Esophagus muscularis mucosa (tissue), 3 donors: ENCODE data around the gene WBP11.

Source experiments
- POLR2A ChIP-seq: fragments of 450-650 bp; IDR thresholded peaks from one replicate; pipeline ENCODE4 v1.6.1; 2017; ENCODE audit warnings: antibody characterized with exemption, moderate library complexity, mild to moderate bottlenecking, low read depth
- TF ChIP-seq, protein P1 (sequence below), 3 experiments: fragments of 200-600 bp in 2 of 3; fragments of 450-650 bp in 1 of 3; sonication (generic) in 2 of 3; IDR thresholded peaks; one replicate each; pipeline ENCODE4 v1.5.1; 2017 to 2019; ENCODE audit warnings: antibody characterized with exemption in 3 of 3, mild to moderate bottlenecking in 2 of 3, moderate library complexity in 1 of 3

DNA sequence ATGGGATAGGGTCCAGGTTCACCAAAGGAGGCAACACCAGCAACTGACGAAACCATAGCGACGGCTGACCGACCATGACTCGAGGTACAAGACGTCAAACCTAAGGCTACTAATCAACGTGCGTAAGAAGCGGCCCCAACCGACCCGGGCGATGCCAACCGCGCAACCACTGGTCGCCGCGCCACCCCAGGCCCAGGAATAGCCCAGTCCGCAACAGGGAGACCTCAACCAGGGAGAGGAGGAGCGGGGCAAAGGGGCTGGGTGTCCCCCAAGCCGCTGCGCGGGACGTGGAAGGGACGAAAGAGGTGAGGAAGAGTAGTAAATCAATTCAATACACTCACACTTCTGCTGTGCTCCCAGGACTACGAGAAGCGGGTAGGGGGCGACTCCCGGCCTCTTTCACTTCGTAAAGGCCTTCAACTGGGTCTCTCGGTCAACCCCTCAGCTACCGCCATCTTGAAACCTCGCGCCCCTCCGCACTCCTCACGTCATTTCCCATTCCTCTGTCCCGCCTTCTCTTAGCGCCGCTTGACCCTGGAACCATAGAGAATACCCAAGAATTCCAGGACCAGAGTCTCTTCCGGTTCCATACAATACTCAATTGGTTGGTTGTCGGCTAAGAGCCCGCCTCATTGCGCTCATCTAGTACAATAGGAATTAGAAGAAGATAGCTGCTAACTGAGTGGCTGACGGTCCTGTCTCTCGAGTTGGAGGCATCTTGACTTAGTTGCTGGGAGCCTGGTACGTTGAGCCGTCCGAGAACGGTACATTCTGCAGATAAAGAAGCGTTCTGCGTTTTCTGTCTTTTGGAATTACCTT is at the start of gene WBP11, which contains the start of gene C12orf60:
- TF ChIP-seq POLR2A: peak; percentile 13
- TF ChIP-seq, protein P1, sequence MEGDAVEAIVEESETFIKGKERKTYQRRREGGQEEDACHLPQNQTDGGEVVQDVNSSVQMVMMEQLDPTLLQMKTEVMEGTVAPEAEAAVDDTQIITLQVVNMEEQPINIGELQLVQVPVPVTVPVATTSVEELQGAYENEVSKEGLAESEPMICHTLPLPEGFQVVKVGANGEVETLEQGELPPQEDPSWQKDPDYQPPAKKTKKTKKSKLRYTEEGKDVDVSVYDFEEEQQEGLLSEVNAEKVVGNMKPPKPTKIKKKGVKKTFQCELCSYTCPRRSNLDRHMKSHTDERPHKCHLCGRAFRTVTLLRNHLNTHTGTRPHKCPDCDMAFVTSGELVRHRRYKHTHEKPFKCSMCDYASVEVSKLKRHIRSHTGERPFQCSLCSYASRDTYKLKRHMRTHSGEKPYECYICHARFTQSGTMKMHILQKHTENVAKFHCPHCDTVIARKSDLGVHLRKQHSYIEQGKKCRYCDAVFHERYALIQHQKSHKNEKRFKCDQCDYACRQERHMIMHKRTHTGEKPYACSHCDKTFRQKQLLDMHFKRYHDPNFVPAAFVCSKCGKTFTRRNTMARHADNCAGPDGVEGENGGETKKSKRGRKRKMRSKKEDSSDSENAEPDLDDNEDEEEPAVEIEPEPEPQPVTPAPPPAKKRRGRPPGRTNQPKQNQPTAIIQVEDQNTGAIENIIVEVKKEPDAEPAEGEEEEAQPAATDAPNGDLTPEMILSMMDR (IDR thresholded peaks at IDR 0.05): peak in 1 of 3 experiments; percentile 13
